Fibroblast of peridontal ligament (primary cell): ENCODE measurements around the gene TMCO4.

ENCODE experiments used
- DNase-seq: peaks from one replicate; pipeline ENCODE4 v3.0.0-alpha.2; 2010; ENCODE audit errors: extremely low read depth

The TMCO4 gene

GRCh38 chr1:19749685-19750084 lies 50.0 kb downstream of the TMCO4 start:
- no peak for DNase-seq

DNA sequence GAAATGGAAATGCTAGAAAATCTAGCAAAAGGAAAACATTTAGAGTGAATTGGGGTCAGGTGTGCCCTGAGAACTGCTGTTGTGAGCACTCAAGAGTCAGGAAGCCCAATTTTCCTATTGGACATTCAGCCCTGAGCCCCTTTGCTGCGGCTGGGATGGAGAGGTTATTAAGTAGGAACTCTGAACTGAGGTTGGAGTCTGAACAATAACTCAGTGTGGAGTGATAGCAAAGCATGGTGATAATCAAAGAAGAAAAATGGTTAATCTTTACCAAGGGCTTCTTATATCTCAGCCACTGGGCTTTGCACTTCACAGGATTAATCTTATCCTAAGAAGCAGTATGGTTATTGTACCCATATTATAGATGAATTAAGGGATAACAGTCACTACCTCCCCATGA lies 52.0 kb downstream of the TMCO4 start:
- no peak for DNase-seq

GRCh38 chr1:19744886-19745285 lies 54.8 kb downstream of the TMCO4 start:
- no peak for DNase-seq

DNA sequence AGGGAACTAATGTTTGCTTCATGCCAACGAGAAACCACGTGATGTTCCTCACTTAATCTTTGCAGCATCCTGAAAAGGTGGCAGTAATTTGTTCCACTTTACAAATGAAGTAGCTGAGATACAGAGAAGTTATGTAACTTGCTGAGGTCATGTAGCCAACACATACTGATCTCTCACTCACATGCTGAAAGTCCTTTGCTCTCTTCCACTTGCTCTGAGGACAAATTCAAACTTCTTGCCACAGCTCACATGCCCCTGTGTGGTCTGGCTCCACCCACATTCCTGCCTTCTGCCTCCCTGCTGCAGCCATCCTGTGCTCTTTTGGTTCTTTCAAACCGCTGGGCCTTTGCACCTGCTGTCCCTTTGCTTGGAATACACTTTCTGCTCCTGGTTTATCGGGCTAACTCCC lies 55.4 kb downstream of the TMCO4 start:
- no peak for DNase-seq

DNA sequence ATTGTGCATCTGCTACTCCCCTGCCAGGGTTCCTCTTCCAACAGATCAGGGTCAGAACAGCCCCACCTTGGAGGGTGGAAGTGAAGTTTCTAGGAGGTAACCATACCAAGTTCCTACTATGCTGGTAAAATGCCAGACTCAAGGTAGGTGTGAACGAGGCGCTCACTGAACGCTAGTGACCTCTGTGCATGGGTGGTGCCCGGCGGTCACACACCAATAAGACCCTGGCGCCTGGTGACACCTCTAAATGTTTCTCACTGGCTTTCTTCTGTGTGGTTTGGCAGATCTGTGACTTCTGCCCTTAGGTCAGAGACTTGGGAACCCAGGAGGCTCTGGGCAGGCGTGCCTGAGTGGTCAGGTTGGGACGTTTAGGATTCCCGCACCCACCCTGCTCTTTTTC lies 55.9 kb downstream of the TMCO4 start:
- no peak for DNase-seq

- DNase-seq: no peak
Observed at GRCh38 chr1:19743180-19743579, 56.5 kb downstream of the TMCO4 start.

- no peak for DNase-seq
Observed at GRCh38 chr1:19739628-19740027, 60.1 kb downstream of the TMCO4 start.

DNA sequence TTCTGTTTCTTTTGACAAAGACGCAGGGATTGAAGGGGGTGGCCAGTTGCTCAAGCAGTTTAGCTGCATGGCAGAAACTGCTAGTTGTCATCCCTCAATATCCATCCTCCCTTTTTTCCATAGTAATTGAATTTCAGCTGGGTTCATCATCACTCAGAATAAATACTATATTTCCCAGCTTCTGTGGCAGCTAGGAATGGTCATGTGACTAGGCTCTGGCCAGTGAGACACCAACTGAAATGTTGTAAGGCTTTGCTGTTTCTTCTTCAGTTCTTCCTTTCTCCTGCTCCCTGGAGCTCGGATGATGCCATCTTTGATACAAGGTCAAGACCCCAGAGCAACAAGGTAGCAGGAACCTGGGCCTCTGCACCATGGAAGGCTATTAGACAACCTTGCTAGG lies 61.0 kb downstream of the TMCO4 start:
- DNase-seq: no peak

DNA sequence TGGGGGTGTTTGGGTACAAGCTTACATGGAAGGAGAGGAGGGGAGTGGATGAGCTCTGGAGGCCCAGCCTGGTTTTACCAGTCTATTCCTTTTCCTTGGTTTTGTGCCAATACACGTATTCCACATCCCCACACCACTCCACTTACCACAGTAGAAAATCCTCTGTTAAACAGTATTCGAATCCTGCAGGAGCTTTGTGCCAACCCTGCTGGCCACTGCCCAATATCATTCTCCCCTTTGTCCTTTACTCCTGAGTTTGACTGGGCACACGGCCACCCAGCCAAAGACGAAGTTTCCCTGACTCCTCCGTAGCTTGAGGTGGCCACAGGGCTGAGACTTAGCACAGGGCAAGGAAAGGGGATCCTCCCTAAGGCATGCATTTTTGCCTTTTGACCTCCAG lies 61.6 kb downstream of the TMCO4 start:
- DNase-seq: no peak

- DNase-seq: no peak
Observed at GRCh38 chr1:19737104-19737825, 62.5 kb downstream of the TMCO4 start.

GRCh38 chr1:19735440-19736127 lies 64.1 kb downstream of the TMCO4 start:
- DNase-seq: peak; percentile 99

DNA sequence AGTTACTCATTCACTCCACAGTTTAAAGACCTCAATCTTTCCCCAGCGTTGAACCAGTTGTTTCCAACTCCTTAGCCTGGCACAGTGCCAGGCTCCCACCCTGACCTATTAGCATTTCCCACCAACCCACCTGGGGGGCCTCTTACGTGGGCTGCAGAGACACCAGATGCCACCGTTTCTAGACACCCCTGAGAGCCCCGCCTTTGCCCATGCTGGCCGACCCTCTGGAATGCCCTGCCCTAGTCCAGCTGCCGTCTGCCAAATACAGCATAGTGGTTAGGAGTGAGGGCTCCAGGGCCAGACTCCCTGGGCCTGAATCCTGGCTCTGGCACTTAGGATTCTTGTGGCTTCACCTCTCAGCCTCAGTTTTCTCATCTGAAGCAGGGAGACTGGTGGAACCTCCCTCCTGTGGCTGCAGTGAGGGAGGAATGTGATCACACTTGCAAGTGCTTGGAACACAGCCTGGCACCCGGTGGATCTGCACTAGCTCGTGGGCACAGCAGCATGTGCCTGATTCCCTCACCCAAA lies 65.2 kb downstream of the TMCO4 start:
- peak; percentile 49 for DNase-seq

- DNase-seq: no peak
Observed at GRCh38 chr1:19734056-19734455, 65.7 kb downstream of the TMCO4 start.

DNA sequence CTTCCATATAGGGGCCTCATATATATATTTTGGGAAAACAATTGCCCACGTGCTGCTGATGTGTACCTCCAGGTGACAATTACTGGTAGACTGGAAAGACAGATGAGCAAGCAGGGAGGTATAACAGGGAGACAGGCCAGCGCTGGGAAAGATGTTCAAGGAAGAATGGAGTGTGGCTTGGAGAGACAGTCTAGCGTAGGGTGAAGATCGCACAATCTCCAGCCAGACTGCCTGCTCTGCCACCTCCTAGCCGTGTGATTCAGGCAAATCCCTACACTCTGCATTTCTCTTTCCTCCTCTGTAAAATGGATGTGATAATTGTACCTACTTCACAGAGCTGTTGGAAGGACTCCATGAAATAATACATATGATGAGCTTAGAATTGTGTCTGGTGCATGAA lies 66.1 kb downstream of the TMCO4 start:
- DNase-seq: no peak

DNA sequence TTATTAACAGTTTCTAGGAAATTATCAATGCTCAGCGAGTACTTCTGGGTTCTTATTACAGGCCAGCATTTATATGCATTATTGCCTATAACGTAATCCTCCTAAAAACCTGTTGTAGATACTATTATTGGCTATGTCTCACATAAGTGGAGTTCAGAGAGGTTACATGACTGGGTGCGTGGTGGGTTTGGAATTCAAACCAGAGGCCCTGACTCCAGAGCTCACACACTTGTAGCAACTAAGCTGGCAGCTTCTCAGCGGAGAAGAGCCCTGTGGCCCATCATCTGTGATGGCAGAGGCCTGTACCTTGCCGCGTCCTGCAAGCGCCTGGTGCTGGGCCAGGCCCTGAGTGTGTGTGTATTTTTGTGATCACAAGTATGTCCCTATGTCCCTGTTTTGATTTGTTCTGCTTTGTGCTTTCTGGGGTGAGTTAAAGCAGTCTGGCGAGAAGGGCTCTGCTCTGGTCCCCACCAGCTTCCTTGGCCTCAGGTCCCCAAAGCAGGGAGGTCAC lies 68.3 kb downstream of the TMCO4 start:
- DNase-seq: no peak

- no peak for DNase-seq
Observed at GRCh38 chr1:19730793-19731192, 68.9 kb downstream of the TMCO4 start.

DNA sequence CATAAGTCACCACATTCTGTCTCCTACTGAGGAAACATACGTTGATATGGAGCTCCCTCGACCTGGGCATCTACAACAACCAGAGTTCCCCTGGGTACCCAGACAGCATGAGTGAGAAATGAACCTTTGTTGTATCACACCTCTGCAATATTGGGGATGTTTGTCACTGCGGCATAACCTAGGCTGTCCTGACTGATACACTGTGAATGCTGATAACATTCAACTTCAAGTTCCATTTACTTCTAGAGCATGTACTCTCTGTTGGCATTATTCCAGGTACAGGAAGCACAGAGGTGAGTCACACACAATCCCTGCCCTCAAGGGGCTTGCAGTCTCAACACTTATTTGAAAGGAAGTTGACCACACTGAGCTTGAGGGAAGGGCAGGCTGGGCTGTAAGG lies 69.5 kb downstream of the TMCO4 start:
- no peak for DNase-seq

GRCh38 chr1:19728413-19729145 lies 71.1 kb downstream of the TMCO4 start:
- no peak for DNase-seq

DNA sequence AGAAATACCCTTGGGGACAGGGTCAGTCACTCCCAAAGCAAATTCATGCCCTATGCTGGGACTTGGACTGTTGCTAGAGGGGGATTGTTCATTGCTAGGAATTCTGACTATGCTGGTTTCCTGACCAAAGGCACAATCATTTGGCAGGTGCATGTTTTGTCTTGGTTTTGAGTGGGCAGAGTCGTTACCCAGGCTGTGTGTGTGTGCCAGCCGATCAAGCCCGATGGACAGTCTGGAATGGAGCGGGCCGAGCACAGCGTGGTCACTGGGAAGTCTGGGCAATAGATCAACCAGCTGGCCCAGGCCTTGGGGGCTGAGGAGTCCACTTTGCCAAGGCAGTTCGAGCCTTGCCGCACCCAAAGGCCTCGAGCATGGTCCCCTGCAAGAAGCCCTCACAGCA lies 74.1 kb downstream of the TMCO4 start:
- DNase-seq: no peak

- no peak for DNase-seq
Observed at GRCh38 chr1:19723874-19724273, 75.8 kb downstream of the TMCO4 start.

DNA sequence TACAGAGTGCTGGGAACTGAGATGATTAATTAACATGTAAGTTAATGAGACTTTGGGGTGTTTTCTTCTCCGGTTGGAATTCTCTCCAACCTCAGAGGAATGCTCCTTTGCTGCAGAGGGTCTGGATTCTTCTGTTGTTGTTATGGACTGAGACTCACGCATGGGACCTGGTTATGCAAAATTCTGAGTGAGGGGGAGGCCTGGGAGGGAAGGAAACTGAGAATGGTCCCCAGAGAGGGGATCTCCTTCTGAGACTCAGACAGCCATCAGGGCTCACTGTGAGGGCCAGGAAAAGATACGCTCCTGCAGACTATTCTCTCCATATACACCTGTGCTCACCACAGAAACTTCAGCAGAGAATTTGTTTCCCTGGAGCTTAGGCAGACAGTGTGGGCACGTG lies 78.7 kb downstream of the TMCO4 start:
- no peak for DNase-seq

- no peak for DNase-seq
Observed at GRCh38 chr1:19720174-19720573, 79.5 kb downstream of the TMCO4 start.
